Measurements from ENCODE around the gene OSBPL5. TPM values are rescaled to one million over a fixed set of nuclear protein-coding genes. Genes with fewer than 3 reads are reported as not detected.

Gene OSBPL5
- total and polyA plus RNA-seq, 12 donors: 2.7 to 30.6 (median 20.7) TPM

- no peaks in the 10 kb centered on the region for H3K36me3 ChIP-seq (replicated peaks in 1 of 2)
- 89 to 91% (median 90%) methylated on average over 17 to 25 of the region's 25 CpGs for WGBS, 4 donors
- TF ChIP-seq, protein P1, sequence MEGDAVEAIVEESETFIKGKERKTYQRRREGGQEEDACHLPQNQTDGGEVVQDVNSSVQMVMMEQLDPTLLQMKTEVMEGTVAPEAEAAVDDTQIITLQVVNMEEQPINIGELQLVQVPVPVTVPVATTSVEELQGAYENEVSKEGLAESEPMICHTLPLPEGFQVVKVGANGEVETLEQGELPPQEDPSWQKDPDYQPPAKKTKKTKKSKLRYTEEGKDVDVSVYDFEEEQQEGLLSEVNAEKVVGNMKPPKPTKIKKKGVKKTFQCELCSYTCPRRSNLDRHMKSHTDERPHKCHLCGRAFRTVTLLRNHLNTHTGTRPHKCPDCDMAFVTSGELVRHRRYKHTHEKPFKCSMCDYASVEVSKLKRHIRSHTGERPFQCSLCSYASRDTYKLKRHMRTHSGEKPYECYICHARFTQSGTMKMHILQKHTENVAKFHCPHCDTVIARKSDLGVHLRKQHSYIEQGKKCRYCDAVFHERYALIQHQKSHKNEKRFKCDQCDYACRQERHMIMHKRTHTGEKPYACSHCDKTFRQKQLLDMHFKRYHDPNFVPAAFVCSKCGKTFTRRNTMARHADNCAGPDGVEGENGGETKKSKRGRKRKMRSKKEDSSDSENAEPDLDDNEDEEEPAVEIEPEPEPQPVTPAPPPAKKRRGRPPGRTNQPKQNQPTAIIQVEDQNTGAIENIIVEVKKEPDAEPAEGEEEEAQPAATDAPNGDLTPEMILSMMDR (IDR thresholded peaks at IDR 0.05): no peak
- no peak for TF ChIP-seq POLR2A (IDR thresholded peaks at IDR 0.05)
- H3K4me1 ChIP-seq (replicated peaks in 1 of 2): no peaks in the 10 kb centered on the region
- intact Hi-C loops (cut with DNase I): loop anchor here in 1 of 2 donors (2.0 kb wide), 1 partner anchor 53 kb away; no protein-coding TSS in a partner anchor
- no peak overlapping the region for H3K27ac ChIP-seq
- H3K27me3 ChIP-seq: no peaks in the 10 kb centered on the region
- no peak for DNase-seq
- H3K9me3 ChIP-seq (replicated peaks in 1 of 3): no peaks in the 10 kb centered on the region
- no peak overlapping the region for H3K4me3 ChIP-seq
Measured at GRCh38 chr11:3089236-3090061, 75.7 kb downstream of the OSBPL5 start.

- no peaks in the 10 kb centered on the region for H3K27me3 ChIP-seq
- no peak for DNase-seq
- TF ChIP-seq, protein P1 (IDR thresholded peaks at IDR 0.05): no peak
- no peak for TF ChIP-seq POLR2A (IDR thresholded peaks at IDR 0.05)
- H3K27ac ChIP-seq: no peak overlapping the region
- H3K4me1 ChIP-seq (replicated peaks in 1 of 2): no peaks in the 10 kb centered on the region
- 80 to 94% (median 92%) methylated on average over 7 to 14 of the region's 14 CpGs for WGBS, 4 donors
- H3K4me3 ChIP-seq: no peak overlapping the region
- intact Hi-C loops (cut with DNase I): no loop called here
- H3K9me3 ChIP-seq (replicated peaks in 1 of 3): no peaks in the 10 kb centered on the region
- H3K36me3 ChIP-seq (replicated peaks in 1 of 2): no peaks in the 10 kb centered on the region
Measured at GRCh38 chr11:3088806-3089205, 76.3 kb downstream of the OSBPL5 start.

GRCh38 chr11:3087821-3088800, 77.0 kb downstream of the OSBPL5 start:
- Histone ChIP-seq H3K4me3 (no peak overlapping the region), H3K36me3 (replicated peaks in 1 of 2) (no peaks in the 10 kb centered on the region), H3K27ac (no peak overlapping the region), H3K4me1 (replicated peaks in 1 of 2) (no peaks in the 10 kb centered on the region), H3K27me3 (no peaks in the 10 kb centered on the region), H3K9me3 (replicated peaks in 1 of 3) (no peaks in the 10 kb centered on the region)
- WGBS, 4 donors: 72 to 84% (median 81%) methylated on average over 11 to 24 of the region's 24 CpGs
- intact Hi-C loops (cut with DNase I): no loop called here
- DNase-seq: no peak
- TF ChIP-seq POLR2A (IDR thresholded peaks at IDR 0.05): no peak
- TF ChIP-seq, protein P1 (IDR thresholded peaks at IDR 0.05): no peak

DNA sequence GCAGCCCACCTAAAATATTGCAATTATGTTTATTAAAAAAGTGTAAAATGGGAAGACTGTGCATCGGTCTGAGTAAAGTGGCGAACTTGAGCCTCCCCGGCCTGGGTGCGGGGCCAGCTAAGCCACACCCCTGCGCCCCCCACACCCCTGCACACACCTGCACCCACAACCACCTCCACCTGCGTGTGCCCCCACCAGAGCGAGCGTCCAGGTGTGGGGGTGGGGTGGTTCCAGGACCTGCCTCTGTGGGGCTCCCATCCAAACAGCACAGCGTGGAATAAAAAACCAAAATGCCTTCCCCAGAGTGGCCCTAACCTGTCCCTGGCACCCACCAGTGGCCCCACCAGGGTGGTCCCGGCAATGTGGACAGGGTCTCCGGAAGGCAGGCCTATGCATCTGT, 77.7 kb downstream of the OSBPL5 start:
- no peak overlapping the region for H3K27ac ChIP-seq
- no peaks in the 10 kb centered on the region for H3K27me3 ChIP-seq
- no peak for DNase-seq
- intact Hi-C loops (cut with DNase I): no loop called here
- no peaks in the 10 kb centered on the region for H3K36me3 ChIP-seq (replicated peaks in 1 of 2)
- no peak overlapping the region for H3K4me3 ChIP-seq
- no peak for TF ChIP-seq POLR2A (IDR thresholded peaks at IDR 0.05)
- TF ChIP-seq, protein P1 (IDR thresholded peaks at IDR 0.05): no peak
- WGBS, 4 donors: 80 to 92% (median 87%) methylated on average over 4 to 11 of the region's 11 CpGs
- H3K4me1 ChIP-seq (replicated peaks in 1 of 2): no peaks in the 10 kb centered on the region
- H3K9me3 ChIP-seq (replicated peaks in 1 of 3): no peaks in the 10 kb centered on the region
